Stimulated activated CD8-positive, alpha-beta memory T cell treated with anti-CD3 and anti-CD28 coated beads, Interleukin-15, amount 100 ng/mL, for 4 hours (primary cell): ENCODE measurements around the gene FAR1.
"Not testable (repeated sequence)": the region's sequence is repeated elsewhere in the genome, so short reads cannot be mapped to it uniquely, and the experiment has no call there.

Experiments
- DNase-seq, 2 donors: peaks; one replicate each; pipeline ENCODE4 v3.0.0-alpha.2; 2020; ENCODE audit warnings: low read depth in 2 of 2

Gene FAR1

GRCh38 chr11:13668102-13668956 is at the start of gene FAR1:
Gene FAR1, plus strand, starts transcription at chr11:13668668. Its CDS starts 26,098 bp downstream, at chr11:13694766.
- DNase-seq = peak; percentile 94 to 97

- no peak for DNase-seq
Measured at GRCh38 chr11:13620063-13620462, 48.4 kb upstream of the FAR1 start.

- DNase-seq = not testable (repeated sequence)
Measured at GRCh38 chr11:13626818-13627217, 41.6 kb upstream of the FAR1 start.

DNA sequence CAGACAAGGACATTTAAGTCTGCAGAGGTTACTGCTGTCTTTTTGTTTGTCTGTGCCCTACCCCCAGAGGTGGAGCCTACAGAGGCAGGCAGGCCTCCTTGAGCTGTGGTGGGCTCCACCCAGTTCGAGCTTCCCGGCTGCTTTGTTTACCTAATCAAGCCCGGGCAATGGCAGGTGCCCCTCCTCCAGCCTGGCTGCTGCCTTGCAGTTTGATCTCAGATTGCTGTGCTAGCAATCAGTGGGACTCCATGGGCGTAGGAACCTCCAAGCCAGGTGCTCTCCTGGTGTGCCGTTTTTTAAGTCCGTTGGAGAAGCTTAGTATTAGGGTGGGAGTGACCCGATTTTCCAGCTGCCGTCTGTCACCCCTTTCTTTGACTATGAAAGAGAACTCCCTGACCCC is 39.8 kb upstream of the FAR1 start:
- not testable (repeated sequence) for DNase-seq

GRCh38 chr11:13629779-13630178 is 38.7 kb upstream of the FAR1 start:
- no peak for DNase-seq

- DNase-seq = no peak
Measured at GRCh38 chr11:13635290-13635689, 33.2 kb upstream of the FAR1 start.

GRCh38 chr11:13635804-13636203 is 32.7 kb upstream of the FAR1 start:
- no peak for DNase-seq

DNA sequence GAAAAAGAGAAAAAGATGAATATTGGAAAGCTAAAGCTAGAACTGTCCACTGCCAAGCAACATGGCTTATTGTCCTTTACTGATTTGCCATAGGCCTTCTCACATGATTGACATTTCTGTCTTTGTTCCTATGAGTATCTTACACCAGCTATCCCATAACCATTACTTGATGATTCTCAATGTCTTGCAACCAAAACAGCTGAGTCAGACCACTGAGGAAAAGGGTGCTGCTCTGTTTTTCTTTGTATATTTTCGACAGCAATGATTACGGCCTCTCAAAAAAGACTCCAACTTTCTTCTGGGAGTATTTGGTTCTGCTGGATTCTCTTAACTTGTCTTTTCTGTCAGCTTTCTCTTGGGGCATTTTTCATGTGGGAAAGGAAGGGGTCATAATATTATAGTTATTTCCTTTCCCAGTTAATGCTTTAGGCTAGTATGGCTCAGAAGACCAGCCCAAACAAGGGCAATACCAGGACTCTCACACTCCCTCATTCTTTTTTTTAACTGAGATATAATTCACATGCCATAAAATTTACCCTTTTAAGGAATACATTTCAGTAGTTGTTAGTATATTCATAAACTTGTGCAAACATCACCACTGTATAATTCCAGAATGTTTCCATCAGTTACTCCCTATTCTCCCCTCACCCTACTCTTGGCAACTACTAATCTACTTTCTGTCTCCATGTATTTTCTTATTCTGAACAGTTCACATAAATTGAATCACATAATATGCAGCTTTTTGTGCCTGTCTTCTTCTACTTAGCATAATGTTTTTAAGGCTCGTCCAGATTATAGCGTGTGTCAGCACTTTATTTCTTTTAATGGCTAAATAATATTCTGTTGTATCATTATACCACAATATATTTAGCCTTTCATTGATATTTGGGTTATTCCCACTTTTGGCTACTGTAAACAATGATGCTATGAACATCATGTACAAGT is 31.1 kb upstream of the FAR1 start:
- DNase-seq = no peak

GRCh38 chr11:13638422-13638821 is 30.0 kb upstream of the FAR1 start:
- no peak for DNase-seq

DNA sequence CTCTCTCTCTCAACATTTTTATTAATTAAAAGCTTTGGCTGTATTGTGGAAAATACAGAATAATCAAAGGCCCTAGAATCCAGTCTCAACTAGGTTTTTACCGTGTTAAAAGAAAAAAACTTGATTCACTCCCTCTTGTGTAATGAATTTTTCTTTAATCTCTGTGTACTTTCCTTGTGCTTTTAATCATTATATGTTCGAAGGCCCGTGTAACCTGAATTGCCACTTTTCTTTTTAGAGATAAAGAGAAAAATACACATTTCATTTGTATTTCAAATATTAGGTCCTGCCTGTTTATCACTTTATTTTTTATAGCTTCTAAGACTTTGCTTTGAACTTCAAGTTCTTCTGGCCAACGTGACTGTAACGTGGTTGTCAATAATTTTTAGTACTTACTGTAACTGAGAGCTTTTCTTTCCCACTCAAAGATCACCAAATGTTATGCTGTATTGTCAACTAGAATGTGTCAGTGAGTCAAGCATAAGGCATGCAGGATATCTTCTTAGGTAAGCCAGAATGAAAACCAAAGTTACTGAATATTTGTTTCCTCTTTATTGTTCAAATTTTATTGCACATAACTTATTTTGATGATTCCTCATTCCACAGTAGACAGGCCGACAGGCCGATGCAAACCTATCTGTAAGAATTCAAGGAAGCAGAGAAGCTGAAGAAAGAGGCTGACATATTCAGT is 23.3 kb upstream of the FAR1 start:
- DNase-seq = no peak

DNA sequence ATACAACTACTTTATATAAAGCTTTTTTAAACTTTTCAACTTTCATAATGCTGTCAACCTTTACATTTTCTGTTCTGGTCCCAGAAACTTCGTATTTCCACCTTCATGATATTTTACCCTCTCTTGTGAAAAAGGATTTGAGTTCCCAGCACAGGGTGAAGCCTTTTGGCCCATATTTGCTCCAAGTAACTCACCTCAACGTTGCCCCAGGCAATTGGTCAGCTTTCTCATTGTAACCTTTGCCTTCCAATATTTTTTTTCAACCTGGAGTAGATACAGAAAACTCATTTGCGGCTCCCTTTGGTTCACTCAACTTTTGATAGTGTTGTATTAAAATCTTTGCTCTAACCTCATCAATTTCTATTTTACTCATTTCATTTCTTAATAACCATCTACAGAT is 21.1 kb upstream of the FAR1 start:
- no peak for DNase-seq

DNA sequence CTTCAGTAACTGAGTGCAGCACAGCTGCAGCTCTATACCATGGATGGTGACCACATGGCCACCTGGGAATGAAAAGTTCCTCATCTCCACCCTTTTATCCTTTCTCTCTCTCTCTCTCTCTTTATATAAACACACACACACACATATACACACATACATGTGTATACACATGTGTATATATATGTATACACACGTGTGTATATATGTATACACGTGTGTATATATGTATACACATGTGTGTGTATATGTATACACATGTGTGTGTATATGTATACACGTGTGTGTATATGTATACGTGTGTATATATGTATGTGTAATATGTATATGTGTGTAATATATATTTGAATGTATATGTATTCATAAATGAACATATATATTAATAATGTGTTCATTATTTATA is 18.8 kb upstream of the FAR1 start:
- DNase-seq = no peak

DNA sequence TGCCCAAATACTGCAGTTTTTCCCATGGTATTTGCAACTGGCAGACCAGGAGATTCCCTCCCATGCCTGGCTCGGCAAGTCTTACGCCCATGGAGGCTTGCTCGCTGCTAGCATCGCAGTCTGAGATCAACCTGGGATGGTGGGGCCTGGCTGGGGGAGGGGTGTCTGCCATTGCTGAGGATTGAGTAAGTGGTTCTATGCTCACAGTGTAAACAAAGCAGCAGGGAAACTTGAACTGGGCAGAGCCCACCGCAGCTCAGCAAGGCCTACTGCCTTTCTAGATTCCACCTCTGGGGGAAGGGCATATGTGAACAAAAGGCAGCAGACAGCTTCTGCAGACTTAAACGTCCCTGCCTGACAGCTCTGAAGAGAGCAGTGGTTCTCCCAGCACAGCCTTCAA is 17.0 kb upstream of the FAR1 start:
- not testable (repeated sequence) for DNase-seq

DNA sequence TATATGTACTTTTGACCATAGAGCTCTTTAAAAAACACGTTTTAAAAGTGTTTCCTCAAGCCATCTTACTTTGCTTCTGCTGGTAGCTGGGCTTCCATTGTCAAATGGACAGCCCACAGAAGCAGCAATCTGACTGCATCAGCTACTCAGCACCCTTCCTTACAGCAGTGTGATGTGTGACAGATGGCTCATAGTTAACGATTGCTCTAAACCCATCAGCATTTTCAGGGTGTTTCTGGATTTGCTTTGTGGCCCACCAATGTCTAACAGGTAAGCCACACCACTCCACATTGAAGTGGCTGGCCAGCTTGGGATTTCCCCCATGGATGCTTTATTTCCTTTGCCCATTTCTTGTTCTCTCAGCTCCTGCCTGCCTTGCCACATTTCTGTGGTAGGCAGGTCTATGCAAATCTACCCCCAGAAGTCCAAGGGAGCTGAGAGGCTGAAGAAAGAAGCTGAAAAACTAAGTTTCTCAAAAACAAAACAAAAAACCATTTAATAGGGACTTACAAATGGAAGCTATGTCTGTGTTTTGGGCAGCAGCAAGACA is 7.3 kb upstream of the FAR1 start:
- no peak for DNase-seq

GRCh38 chr11:13663631-13664071 is 4.8 kb upstream of the FAR1 start:
- no peak for DNase-seq

DNA sequence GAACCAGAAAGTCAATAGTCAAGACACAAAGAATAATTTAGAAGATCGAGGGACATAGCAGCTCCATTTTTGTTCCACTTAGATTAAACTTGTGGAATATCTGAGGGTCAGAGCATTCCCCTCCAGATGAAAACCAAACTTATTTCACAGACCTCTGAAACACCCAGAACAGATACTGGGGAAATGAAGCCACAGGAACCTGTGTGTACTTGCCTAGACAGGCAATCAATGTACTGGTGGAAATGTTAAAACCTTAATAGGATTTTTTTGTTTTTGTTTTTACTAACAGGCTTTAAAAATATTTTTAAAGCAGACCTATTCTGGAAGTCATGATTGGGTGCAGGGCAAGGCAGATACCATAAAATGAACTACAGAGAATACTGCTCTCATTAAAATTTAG is 4.1 kb upstream of the FAR1 start:
- DNase-seq = no peak

DNA sequence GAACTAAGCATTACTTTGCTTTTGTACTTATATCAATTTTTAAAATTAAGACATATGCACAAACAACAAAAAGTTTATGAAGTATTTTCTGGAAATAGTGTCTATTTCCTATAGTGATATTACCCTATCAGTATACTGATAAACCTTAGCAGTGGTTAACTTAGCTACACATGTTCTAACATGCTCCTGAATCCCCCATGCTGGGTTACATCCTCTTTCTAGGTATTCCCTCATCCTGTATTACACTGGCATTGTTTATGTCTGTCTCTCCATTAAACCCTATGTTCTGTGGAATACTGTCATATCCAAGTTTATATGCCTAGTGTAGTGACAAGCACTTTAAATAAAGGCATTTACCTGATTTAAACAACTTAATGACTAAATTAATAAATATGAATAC is 1.8 kb upstream of the FAR1 start:
- DNase-seq = no peak

DNA sequence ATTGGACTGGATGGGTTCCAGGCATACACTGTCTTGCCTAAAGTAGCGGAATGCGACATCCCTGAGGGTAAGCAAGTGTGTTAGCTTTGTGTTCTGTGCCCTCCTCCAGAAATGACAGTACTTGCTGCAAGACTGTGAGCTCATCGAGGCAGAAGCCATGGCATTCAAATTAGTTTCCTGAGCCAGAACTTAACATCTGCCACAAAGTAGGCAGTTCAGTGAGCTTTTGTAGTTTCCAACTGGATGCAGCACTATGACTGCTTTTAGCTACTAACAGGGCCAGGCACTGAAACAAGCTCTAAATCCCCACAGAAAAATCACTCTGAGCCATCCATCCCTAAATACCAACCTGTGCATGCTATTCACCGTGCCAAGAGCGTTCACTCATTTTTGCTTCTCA is 1.2 kb upstream of the FAR1 start:
- no peak for DNase-seq

DNA sequence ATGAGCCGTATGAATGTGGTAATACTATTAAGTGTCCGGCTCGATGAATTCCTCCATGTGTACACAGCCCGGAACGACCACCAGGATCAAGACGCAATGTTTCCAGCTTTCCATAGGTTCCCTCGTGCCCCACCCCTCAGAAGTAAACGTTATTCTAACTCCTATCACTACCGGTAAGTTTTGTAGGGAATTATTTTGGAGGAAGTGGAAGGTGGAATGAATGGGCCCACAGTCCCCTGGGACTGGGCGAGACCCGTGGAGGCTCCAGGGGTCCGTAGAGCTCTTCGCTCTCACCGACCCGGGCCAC is 720 bp upstream of the FAR1 start:
- DNase-seq = no peak

GRCh38 chr11:13668957-13669521 is 571 bp downstream of the FAR1 start:
- DNase-seq = no peak
